Measurements from ENCODE around the gene RTN1. TPM values are rescaled to one million over a fixed set of nuclear protein-coding genes. Genes with fewer than 3 reads are reported as not detected.
A peak's percentile ranks its signal among the peaks of the same experiment; 100 is the strongest.
"Not testable (repeated sequence)": the region's sequence is repeated elsewhere in the genome, so short reads cannot be mapped to it uniquely, and the experiment has no call there.

RTN1 gene
- total RNA-seq, 2 experiments from 2014 or later = not detected

DNA sequence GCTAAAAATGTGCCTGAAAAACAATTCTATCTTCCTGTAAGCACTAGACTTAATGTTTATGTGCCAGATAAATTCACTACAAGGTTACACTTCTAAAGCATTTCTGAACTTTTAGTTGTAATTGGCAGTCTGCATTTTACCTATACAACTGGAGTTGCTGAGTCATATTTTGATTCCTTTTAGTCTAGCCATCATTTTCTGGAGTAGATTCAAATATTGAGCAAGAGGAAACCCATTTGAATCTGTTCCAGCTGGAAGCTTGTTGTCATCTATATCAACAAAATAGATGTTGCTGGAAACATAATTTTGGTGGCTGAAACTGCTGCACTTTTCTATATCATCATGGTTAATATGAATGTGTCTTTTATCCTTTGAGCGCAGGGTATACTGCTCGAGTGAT lies 171.8 kb downstream of the RTN1 start:
- Mint-ChIP-seq H3K9me3 (no peaks in the 10 kb centered on the region), H3K27me3 (peaks cover 5% of the 10 kb centered on the region), H3K4me3 (no peak overlapping the region), H3K27ac (no peak overlapping the region), H3K36me3 (ENCODE audit: low read depth) (no peaks in the 10 kb centered on the region), H3K4me1 (no peaks in the 10 kb centered on the region)
- no peak for DNase-seq
- ChIA-PET CTCF (no interaction called here), POLR2A (no interaction called here)

DNA sequence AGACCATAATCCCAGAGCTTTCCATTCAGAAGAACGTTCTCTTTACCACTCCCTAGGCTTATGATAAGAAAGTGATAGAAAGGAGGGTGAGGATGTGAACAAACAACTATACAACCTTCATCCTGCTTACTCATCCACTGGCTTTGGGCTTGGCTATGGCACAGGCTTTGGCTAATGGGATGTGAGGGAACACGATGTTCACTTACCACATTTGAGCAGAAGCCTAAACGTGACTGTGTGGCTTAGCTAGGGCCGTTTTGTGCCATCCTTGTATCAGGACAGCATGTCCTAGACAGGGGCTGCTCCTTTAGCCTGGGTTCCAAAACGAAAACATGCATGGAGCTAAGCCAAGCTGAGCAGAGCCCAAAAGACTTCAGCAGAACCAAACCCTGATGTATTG lies 175.4 kb downstream of the RTN1 start:
- peaks cover 6% of the 10 kb centered on the region for H3K27me3 Mint-ChIP-seq
- no peak overlapping the region for H3K27ac Mint-ChIP-seq
- H3K9me3 Mint-ChIP-seq = no peaks in the 10 kb centered on the region
- DNase-seq = no peak
- ChIA-PET CTCF (interaction anchor here (1.0 to 1.6 kb wide), 2 partner anchors 37 to 118 kb away, joined by 3 read pairs; no protein-coding TSS in a partner anchor), POLR2A (no interaction called here)
- no peaks in the 10 kb centered on the region for H3K36me3 Mint-ChIP-seq (ENCODE audit: low read depth)
- H3K4me1 Mint-ChIP-seq = no peaks in the 10 kb centered on the region
- no peak overlapping the region for H3K4me3 Mint-ChIP-seq

DNA sequence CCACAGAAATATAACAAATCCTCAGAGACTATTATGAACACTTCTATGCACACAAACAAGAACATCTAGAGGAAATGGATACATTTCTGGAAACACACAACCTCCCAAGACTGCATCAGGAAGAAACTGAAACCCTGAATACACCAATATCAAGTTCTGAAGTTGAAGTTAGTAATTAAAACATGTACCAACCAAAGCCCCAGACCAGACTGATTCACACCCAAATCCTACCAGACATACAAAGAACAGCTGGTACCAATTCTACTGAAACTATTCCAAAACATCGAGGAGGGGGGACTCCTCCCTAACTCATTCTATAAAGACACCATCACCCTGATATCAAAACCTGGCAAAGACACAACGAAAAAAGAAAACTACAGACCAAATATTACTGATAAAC lies 179.3 kb downstream of the RTN1 start:
- Mint-ChIP-seq H3K4me1 (no peaks in the 10 kb centered on the region), H3K27me3 (peaks cover 1% of the 10 kb centered on the region), H3K27ac (no peak overlapping the region), H3K9me3 (no peaks in the 10 kb centered on the region), H3K36me3 (ENCODE audit: low read depth) (no peaks in the 10 kb centered on the region), H3K4me3 (no peak overlapping the region)
- ChIA-PET CTCF (no interaction called here), POLR2A (no interaction called here)
- DNase-seq = no peak

DNA sequence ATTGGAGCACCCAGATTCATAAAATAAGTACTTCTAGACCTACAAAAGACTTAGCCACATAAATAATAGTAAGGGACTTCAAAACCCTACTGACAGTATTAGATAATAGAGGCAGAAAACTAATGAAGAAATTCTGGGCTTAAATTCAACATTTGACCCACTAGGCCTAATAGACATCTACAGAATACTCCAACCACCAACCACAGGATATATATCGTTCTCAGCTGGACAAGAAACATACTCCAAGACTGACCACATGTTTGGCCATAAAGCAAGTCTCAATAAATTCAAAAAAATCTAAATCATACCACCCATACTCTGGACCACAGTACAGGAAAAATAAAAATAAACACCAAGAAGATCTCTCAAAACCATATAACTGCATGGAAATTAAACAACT lies 180.2 kb downstream of the RTN1 start:
- H3K9me3 Mint-ChIP-seq = no peaks in the 10 kb centered on the region
- ChIA-PET POLR2A (no interaction called here), CTCF (no interaction called here)
- peaks cover 3% of the 10 kb centered on the region for H3K27me3 Mint-ChIP-seq
- H3K4me3 Mint-ChIP-seq = no peak overlapping the region
- DNase-seq = no peak
- no peak overlapping the region for H3K27ac Mint-ChIP-seq
- no peaks in the 10 kb centered on the region for H3K4me1 Mint-ChIP-seq
- no peaks in the 10 kb centered on the region for H3K36me3 Mint-ChIP-seq (ENCODE audit: low read depth)

DNA sequence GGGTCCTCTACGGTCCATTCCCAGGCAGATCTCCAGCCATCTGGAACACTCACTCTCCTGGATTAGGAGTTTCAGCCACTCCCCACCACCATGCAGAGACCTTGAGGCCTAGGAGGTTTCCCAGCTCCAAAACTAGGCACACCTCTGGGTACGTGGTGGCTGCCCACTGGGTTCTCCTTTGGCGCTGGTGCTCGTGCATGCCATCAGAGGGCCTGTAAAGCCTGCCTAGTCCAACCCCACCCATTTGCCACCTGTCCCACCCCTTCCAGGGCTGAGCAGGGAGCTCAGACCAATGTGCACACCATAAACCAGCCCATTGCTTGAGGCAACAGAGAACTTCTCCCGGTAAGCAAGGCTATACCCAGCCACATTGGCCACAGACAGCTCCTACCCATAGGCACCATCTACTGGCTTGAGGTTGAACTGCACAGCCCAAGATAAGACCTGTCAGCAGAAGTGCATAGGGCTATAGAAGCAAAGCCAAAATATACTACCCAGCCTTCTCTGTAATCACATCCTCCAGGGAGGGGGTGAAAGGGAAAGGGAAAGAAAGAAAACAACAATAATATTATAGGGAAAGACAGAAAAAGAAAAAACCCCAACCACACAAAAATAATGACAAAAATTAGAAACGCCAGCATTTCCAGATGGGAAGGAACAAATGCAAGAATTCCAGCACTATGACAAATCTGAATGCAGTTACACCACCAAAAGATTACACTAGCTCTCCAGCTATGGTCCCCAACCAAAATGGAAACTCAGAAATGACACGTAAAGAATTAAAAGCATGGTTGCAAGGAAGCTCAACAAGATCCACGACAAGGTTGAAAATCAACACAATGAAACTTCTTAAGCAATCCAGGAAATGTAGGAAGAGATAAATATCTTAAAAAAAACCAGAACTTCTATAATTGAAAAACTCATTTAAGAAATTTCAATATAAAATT lies 182.1 kb downstream of the RTN1 start:
- POLR2A ChIA-PET = no interaction called here
- no peaks in the 10 kb centered on the region for H3K4me1 Mint-ChIP-seq

DNA sequence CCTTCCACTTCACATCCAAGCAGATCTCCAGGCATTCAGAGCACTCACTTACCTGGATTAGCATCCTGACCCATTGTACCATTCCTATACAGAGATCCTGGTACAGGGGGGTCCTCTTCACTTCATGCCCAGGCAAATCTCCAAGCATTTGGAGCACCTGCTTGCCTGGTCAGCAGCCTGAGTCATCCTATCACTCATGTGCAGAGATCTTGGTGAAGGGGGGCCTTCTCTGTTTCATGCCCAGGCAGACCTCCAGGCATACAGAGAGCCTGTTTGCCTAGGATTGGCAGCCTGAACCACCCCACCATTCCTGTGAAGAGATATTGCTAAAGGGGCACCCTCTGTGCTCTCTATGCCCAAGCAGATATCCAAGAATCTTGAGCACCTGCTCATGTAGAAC lies 182.9 kb downstream of the RTN1 start:
- no peaks in the 10 kb centered on the region for H3K9me3 Mint-ChIP-seq
- no peaks in the 10 kb centered on the region for H3K4me1 Mint-ChIP-seq
- POLR2A ChIA-PET = no interaction called here
- CTCF ChIA-PET = no interaction called here
- no peak for DNase-seq
- H3K36me3 Mint-ChIP-seq (ENCODE audit: low read depth) = no peaks in the 10 kb centered on the region
- no peak overlapping the region for H3K4me3 Mint-ChIP-seq
- H3K27ac Mint-ChIP-seq = no peak overlapping the region
- H3K27me3 Mint-ChIP-seq = peaks cover 7% of the 10 kb centered on the region

More for the DNA sequence above, 182.1 kb downstream of the RTN1 start:
- H3K27ac Mint-ChIP-seq = no peak overlapping the region
- H3K27me3 Mint-ChIP-seq = peaks cover 5% of the 10 kb centered on the region
- no peaks in the 10 kb centered on the region for H3K9me3 Mint-ChIP-seq
- CTCF ChIA-PET = no interaction called here
- H3K36me3 Mint-ChIP-seq (ENCODE audit: low read depth) = no peaks in the 10 kb centered on the region
- no peak overlapping the region for H3K4me3 Mint-ChIP-seq
- DNase-seq = peak; percentile 33

DNA sequence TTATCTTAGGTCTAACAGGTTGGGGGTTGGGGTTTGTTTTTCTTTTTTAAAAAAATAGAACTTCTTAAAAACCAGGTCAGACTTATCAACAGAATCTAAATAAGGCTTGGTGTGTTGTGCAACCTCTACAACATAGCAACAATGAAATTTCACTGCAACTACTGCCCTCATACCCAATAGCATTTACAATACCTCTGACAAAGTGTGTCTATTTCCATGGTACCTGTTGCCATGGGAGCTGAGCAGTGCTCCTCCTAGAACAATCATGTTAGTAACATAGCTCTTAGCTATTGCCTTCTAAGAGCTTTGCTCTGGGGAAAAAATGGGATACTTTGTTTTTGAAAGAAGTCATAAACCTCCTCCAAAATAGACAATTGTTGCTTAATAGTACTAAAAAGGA lies 190.7 kb downstream of the RTN1 start:
- CTCF ChIA-PET = interaction anchor here (1.6 kb wide), 1 partner anchor 47 kb away, joined by 3 read pairs; no protein-coding TSS in a partner anchor
- Mint-ChIP-seq H3K9me3 (no peaks in the 10 kb centered on the region), H3K4me3 (no peak overlapping the region), H3K27me3 (peaks cover 10% of the 10 kb centered on the region), H3K27ac (no peak overlapping the region), H3K36me3 (ENCODE audit: low read depth) (no peaks in the 10 kb centered on the region), H3K4me1 (no peaks in the 10 kb centered on the region)
- POLR2A ChIA-PET = no interaction called here
- DNase-seq = no peak

DNA sequence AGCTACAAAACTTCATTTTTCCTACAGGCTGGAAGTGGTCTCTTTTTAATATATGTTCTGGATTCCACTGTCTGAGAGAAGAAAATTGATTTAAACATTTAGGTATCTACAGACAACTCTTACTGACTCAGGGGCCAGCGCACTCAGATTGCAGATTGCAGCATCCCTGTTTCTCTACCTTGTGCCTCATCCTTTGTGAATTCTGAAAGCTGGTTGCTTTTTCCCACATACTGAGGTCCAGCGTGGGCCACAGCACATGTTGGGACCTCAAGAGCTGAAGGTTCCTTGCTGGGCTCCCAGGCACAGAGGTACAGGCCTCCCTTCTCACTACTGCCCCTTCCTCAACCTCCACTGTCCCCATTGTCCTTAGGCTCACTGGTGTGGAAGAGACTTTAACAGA lies 192.2 kb downstream of the RTN1 start:
- no peak overlapping the region for H3K27ac Mint-ChIP-seq
- CTCF ChIA-PET = no interaction called here
- no peaks in the 10 kb centered on the region for H3K4me1 Mint-ChIP-seq
- peaks cover 4% of the 10 kb centered on the region for H3K9me3 Mint-ChIP-seq
- DNase-seq = no peak
- no peaks in the 10 kb centered on the region for H3K36me3 Mint-ChIP-seq (ENCODE audit: low read depth)
- peaks cover 9% of the 10 kb centered on the region for H3K27me3 Mint-ChIP-seq
- no peak overlapping the region for H3K4me3 Mint-ChIP-seq
- POLR2A ChIA-PET = no interaction called here

DNA sequence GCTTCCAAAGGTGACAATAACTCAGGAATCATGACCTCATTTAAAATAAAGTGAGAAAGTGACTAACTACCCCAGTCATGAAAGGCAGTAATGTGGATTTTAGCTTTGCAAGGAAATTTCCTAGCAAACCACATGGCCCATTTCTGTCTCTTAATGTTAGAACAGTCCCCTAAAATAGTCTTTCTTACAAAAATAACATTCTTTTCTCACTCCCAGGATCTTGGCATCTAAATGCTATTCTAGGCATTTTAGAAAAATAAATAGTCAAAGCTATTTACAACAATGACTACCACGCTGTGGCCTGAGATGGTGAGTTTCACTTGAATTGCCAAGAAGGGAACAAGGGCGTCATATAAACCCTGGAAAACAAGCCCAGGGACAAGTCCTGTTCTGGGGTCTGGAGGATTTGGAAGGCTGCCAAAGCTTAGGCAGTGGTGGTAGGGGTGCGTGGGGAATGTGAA lies 192.8 kb downstream of the RTN1 start:
- Mint-ChIP-seq H3K4me1 (no peaks in the 10 kb centered on the region), H3K9me3 (peaks cover 4% of the 10 kb centered on the region), H3K27me3 (peaks cover 8% of the 10 kb centered on the region), H3K4me3 (no peak overlapping the region), H3K36me3 (ENCODE audit: low read depth) (no peaks in the 10 kb centered on the region), H3K27ac (no peak overlapping the region)
- DNase-seq = no peak
- ChIA-PET POLR2A (no interaction called here), CTCF (no interaction called here)

DNA sequence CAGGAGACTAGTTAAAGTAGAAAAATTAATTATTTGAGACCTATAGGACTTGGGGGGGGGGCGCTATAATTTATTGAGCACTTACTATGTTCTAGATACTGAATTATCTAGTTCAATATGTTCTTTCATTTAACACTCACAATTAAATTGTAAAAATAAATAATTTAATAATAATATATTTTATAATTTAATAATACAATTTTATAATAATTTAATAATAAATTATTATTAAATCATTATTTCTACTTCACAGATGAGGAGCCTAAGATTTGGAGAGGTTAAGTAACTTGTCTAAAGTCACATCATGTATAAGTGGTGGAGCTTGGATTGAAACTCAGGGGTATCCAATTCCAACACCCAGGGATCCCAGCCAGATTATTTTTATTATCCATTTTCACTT lies 195.2 kb downstream of the RTN1 start:
- peaks cover 4% of the 10 kb centered on the region for H3K9me3 Mint-ChIP-seq
- no peaks in the 10 kb centered on the region for H3K27me3 Mint-ChIP-seq
- H3K4me3 Mint-ChIP-seq = no peak overlapping the region
- H3K36me3 Mint-ChIP-seq (ENCODE audit: low read depth) = no peaks in the 10 kb centered on the region
- POLR2A ChIA-PET = no interaction called here
- DNase-seq = no peak
- H3K27ac Mint-ChIP-seq = no peak overlapping the region
- no peaks in the 10 kb centered on the region for H3K4me1 Mint-ChIP-seq
- CTCF ChIA-PET = no interaction called here

DNA sequence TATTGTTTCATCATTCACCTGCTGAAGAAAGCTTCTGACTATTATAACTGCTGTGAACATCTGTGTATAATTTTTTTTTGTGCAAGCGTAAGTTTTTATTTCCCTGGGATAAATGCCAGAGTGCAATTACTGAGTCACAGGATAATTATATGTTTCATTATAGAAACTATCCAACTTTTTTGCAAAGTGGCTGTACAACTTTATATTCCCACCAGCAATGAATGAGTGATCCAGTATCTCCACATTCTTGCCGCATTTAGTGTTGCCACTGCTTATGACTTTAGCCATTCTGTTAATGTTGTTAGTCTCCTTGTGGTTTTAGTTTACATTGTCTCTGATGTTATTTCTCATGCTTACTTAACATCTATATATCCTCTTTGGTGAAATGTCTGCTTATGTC lies 205.8 kb downstream of the RTN1 start:
- ChIA-PET CTCF (no interaction called here), POLR2A (no interaction called here)
- H3K36me3 Mint-ChIP-seq (ENCODE audit: low read depth) = no peaks in the 10 kb centered on the region
- H3K4me1 Mint-ChIP-seq = no peaks in the 10 kb centered on the region
- H3K4me3 Mint-ChIP-seq = no peak overlapping the region
- H3K27ac Mint-ChIP-seq = no peak overlapping the region
- no peaks in the 10 kb centered on the region for H3K27me3 Mint-ChIP-seq
- H3K9me3 Mint-ChIP-seq = no peaks in the 10 kb centered on the region
- no peak for DNase-seq

DNA sequence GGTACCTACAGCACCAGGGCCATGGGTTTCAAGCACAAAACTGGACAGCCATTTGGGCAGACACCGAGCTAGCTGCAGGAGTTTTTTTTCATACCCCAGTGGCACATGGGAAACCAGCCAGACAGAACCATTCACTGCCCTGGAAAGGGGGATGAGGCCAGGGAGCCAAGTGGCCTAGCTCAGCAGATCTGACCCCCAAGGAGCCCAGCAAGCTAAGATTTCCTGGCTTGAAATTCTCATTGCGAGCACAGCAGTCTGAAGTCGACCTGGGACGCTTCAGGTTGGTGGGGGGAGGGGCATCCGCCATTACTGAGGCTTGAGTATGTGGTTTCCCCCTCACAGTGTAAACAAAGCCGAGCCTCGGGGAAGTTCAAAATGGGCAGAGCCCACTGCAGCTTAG lies 212.8 kb downstream of the RTN1 start:
- DNase-seq = no peak
- H3K27me3 Mint-ChIP-seq = no peaks in the 10 kb centered on the region
- ChIA-PET CTCF (interaction anchor here (1.5 kb wide), 1 partner anchor 37 kb away, joined by 3 read pairs; no protein-coding TSS in a partner anchor), POLR2A (interaction anchor here (0.6 kb wide), 1 partner anchor 1174 kb away, joined by 4 read pairs; no protein-coding TSS in a partner anchor)
- no peaks in the 10 kb centered on the region for H3K36me3 Mint-ChIP-seq (ENCODE audit: low read depth)
- no peak overlapping the region for H3K27ac Mint-ChIP-seq
- H3K4me1 Mint-ChIP-seq = no peaks in the 10 kb centered on the region
- H3K9me3 Mint-ChIP-seq = no peaks in the 10 kb centered on the region
- no peak overlapping the region for H3K4me3 Mint-ChIP-seq

DNA sequence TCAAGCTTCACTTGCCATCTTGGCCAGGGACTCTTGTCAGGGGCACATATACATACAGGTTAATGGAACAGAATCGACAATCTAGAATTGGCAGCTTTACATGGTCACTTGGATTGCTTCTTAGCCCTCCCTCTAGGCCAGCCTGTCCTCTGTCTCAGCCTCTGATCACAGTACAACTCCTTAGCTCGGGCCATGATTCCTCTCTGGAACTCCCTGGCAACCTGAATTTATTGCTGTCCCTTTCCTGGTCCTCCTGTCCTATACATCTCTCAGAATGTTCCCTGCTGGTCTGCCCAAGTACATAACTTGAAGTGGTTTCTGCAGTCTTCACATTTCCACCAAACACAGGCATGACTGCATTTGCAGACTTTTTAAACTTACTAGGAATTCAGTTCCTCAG lies 214.1 kb downstream of the RTN1 start:
- POLR2A ChIA-PET = no interaction called here
- Mint-ChIP-seq H3K27me3 (no peaks in the 10 kb centered on the region), H3K4me3 (no peak overlapping the region), H3K36me3 (ENCODE audit: low read depth) (no peaks in the 10 kb centered on the region), H3K27ac (no peak overlapping the region), H3K4me1 (no peaks in the 10 kb centered on the region), H3K9me3 (no peaks in the 10 kb centered on the region)
- CTCF ChIA-PET = no interaction called here
- DNase-seq = no peak

DNA sequence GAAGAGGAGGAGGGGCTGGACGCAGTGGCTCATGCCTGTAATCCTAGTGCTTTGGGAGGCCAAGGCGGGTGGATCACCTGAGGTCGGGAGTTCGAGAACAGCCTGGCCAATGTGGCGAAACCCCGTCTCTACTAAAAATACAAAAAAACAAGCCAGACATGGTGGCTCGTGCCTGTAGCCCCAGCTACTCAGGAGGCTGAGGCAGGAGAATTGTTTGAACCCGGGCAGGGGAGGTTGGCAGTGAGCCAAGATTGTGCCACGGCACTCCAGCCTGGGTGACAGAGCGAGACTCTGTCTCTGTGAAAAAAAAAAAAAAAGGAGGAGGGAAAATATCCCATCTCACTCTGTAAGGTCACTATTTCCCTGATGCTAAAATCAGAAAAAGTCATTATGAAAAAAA lies 216.4 kb downstream of the RTN1 start:
- H3K4me1 Mint-ChIP-seq; H3K27me3 Mint-ChIP-seq; POLR2A ChIA-PET; H3K36me3 Mint-ChIP-seq (ENCODE audit: low read depth); DNase-seq; CTCF ChIA-PET; H3K27ac Mint-ChIP-seq; H3K4me3 Mint-ChIP-seq; H3K9me3 Mint-ChIP-seq: not testable (repeated sequence)

All from activated CD4-positive, alpha-beta memory T cell treated with anti-CD3 and anti-CD28 coated beads, Interleukin-2, amount 10 ng/mL, durations not matched to agents 7 days and 5 days (primary cell).